ENCODE data around the gene ZNF136.

ZNF136 gene

GRCh38 chr19:12162882-12163806, at the start of gene ZNF136:
Gene ZNF136, plus strand, starts transcription at chr19:12163096. Its CDS starts 108 bp downstream, at chr19:12163204.
- peak; percentile 98 for DNase-seq (ENCODE audit: low spot score)

GRCh38 chr19:12113121-12113520, 49.8 kb upstream of the ZNF136 start:
- DNase-seq (ENCODE audit: low spot score): no peak

DNA sequence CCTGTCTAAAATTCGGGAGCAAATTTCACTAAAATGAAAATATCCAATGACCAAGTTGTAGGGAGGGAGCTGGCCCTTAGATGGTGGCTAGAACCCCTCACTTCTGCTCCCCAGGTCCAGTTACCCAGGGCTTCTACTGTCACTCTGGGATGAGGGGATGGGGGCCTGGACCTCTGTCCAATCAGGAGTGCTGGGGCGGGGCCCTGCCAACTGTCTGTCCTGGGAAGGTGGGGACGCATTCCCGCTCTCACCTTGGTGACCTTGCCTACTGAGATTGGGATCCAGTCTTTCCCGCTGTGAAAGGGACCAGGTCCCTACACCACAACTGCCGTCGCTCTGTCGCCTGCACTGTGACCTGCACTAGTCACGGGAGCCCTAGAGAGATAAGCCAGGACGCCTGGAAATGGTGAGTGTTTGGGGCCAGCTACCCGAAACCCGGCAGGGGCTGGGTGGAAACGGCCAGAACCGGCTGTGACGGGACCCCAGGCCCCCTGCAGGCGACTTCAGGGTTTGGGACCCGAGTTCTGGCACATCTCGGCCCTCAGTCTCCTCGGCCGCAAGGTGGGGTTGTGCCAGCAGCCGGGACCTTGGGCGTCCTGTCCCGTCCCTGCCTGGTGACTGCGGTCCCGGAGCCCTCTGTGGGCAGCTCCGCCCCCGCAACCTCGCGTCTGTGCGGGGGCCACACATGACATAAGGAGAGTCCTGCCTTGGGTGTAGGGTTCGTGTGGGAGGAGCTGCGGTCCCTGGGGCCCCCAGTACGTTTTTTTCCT, 45.5 kb upstream of the ZNF136 start:
- no peak for DNase-seq (ENCODE audit: low spot score)

DNA sequence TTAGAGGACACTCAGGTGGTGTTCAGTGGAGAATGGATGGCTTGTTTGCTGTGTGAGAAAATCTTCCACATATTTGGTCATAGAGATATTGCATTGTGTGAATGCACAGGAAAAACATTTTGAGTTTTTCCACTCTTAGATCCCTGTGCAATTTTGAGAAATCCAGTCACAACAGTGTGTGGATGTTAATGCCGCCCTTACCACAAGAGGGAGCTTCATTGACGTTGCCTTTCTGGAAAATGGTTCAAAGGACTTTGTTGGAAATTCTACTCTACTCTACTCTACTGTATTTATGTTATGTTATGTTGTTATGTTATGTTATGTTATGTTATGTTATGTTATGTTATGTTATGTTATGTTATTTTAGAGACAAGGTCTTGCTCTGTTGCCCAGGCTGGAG, 36.2 kb upstream of the ZNF136 start:
- DNase-seq (ENCODE audit: low spot score): no peak

DNA sequence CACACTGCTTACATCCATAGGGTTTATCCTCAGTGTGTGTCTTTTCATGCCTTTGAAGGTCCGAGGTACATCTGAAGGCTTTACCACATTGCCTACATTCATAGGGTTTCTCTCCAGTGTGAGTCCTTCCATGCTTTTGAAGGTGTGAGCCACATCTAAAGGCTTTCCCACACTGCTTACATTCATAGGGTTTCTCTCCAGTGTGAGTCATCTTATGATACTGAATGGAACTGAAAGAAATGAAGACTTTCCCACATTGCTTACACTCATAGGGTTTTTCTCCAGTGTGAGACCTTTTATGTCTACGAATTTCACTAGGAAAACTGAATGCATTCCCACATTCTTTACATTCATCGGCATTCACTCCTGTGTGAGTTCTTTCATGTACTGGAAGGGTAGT, 29.8 kb upstream of the ZNF136 start:
- DNase-seq (ENCODE audit: low spot score): no peak

DNA sequence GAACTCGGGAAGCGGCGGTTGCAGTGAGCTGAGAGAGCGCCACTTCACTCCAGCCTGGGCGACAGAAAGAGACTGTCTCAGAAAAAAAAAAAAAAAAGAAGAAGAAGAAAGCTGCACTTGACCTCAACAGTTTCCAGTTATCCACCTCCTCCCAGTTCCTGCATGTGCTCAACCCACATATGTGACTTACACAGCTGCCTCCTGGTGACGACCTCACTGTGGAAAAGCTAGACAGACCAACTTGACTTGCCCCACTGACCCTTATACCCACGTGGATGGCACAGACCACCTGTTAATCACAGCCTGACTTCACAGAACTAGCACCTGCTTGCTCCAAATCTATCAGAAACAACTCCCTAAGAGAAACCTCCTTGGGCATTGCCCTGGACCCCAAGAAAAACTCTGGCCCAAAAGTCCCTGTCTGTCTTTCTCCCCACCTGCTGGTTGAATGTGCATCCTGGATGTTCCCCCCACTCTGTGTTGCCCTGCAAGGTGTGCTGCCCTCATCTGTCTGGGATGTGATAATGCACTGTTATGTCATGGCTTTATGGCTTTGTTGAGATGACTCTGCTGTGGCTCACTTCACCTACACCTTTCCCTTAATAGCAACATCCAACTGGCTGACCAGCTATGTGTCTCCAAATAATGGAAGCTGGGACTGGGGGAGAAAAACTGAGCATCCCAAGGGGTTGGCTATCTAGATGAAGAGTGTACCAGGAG, 25.5 kb upstream of the ZNF136 start:
- no peak for DNase-seq (ENCODE audit: low spot score)

- DNase-seq (ENCODE audit: low spot score): no peak
These were observed 23.6 kb upstream of the ZNF136 start for GRCh38 chr19:12139269-12139668.

- peak; percentile 88 for DNase-seq (ENCODE audit: low spot score)
These were observed 22.9 kb upstream of the ZNF136 start, which contains the start of gene ZNF20 for GRCh38 chr19:12139885-12140544. Gene ZNF20, minus strand, starts transcription at chr19:12140350. Its CDS starts 168 bp downstream, at chr19:12140182.

DNA sequence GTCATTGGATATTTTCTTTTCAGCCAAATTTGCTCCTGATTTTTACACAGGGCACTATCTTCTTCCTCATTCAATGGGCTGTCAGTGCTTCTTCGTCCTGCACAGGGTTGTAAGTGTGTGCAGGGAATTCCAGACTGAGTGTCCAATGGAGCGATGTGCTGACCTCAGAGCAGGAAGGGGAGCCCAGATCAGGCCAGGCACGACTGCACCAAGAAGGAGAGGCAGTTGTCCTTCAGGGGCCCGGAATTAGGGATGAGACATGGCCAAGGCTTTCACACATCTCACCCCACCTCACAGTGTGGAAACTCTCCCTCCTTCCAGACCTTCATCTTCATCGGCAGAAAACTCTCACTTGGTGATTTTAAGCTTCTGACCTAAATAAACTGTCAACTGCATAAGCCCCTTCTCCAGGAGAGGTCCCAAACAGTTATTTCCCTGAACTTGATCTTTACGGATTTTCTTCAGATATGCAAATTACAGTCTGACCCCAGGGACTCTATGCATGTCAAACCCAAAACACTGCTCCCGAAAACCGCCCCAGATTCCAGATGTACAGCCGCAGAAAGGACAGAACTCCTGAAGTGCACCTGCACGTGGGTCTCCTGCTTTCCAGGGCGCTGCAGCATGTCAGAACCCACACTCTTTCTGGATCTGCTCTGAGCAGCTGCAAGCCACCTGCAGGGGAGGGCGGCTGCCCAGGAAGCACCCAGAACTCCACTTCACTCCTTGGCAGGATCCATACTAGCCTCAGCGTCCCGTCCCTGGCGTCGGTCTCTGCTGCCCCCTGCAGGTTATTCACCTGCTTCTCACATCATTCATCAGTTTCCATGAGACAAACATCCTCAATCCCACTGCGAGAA, 22.1 kb upstream of the ZNF136 start:
- peak; percentile 66 for DNase-seq (ENCODE audit: low spot score)

- no peak for DNase-seq (ENCODE audit: low spot score)
These were observed 21.5 kb upstream of the ZNF136 start for GRCh38 chr19:12141405-12141736.

DNA sequence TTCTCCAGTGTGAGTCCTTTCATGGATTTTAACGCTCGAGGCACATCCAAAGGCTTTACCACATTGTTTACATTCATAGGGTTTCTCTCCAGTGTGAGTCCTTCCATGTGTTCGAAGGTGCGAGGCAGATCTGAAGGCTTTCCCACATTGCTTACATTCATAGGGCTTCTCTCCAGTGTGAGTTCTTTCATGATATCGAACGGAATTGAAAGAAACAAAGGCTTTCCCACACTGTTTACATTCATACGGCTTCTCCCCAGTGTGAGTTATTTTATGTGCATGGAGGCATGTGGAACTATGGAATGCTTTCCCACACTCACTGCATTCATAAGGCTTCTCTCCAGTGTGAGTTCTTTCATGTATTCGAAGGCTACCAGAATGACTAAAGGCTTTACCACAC, 17.5 kb upstream of the ZNF136 start:
- no peak for DNase-seq (ENCODE audit: low spot score)

- no peak for DNase-seq (ENCODE audit: low spot score)
These were observed 7.5 kb upstream of the ZNF136 start for GRCh38 chr19:12155324-12155860.

DNA sequence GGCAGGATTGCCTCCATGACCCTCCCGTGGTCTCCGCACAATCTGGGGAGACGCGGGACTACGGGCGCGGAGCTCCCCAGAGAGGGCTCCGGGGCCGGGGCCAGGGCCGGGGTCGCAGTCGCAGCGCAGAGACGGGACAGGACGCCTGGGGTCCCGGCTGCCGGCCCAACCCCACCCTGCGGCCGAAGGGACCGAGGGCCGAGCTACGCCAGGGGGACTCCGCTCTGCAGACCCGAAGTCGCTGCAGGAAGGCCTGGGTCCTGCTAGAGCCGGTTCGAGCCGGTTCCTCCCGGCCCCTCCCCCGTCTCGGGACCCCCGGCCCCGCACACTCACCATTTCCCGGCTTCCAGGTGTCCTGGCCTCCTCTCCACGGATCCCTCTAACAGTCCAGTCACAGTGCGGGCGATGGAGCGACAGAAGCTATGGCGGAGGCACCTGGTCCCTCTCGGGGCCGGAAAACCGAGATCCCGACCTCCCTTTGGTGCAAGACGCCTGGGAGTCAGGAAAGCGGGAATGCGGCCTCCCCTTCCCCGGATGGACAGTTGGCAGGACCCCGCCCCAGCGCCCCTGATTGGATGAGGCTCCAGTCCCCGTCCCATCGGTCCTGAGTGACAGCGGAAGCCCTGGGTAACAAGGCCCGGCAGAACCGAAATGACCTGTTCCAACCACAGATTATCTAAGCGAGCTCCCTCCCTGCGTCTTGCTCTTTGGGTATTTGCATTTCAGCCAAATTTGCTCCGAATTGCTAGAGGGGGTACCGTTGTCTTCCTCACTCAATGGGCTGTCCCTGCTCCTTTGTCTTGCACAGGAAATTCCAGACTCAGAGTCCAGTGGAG, 6.5 kb upstream of the ZNF136 start, which contains the start of gene ZNF625:
ZNF625 (minus strand) TSS at position 512 of the 836 bp plus-strand sequence; CDS start at position 336, 176 bp downstream.
- no peak for DNase-seq (ENCODE audit: low spot score)

- DNase-seq (ENCODE audit: low spot score): no peak
These were observed 3.0 kb upstream of the ZNF136 start for GRCh38 chr19:12159773-12160414.

- DNase-seq (ENCODE audit: low spot score): no peak
These were observed 399 bp upstream of the ZNF136 start for GRCh38 chr19:12162513-12162881.

GRCh38 chr19:12163826-12164225, 930 bp downstream of the ZNF136 start:
- DNase-seq (ENCODE audit: low spot score): no peak

- DNase-seq (ENCODE audit: low spot score): no peak
These were observed 3.7 kb downstream of the ZNF136 start for GRCh38 chr19:12166626-12167025.

DNA sequence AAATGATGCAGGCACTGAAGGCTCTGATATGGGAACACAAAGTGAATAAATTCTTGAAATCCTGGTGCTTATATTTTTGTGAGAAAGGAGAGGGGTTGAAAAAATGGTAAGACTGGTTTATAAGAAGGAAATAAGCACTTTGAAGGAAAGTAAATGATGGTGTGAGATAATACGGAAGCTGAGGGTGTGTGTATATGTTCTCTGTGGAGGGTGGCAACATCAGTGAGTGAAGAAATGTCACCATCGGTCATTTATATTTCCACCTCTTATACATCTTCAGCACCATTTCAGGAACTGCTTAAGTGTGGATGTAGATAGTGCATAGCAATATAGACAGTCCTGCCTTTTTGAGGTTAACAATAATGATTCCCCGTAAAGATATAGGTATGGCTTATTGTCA, 17.5 kb downstream of the ZNF136 start:
- DNase-seq (ENCODE audit: low spot score): no peak

- no peak for DNase-seq (ENCODE audit: low spot score)
These were observed 24.7 kb downstream of the ZNF136 start for GRCh38 chr19:12187625-12188024.
